AG09319 (cell line): ENCODE data around the gene YIPF5.

Experiments used
- DNase-seq: peaks from one replicate; pipeline ENCODE4 v3.0.0-alpha.2; 2010; ENCODE audit warnings: low read depth; ENCODE audit errors: extremely low read depth
- CTCF ChIP-seq: IDR thresholded peaks from 2 replicates; pipeline ENCODE4 v1.5.1; 2011; ENCODE audit warnings: low read depth, mild to moderate bottlenecking, inconsistent platforms, low read length, moderate library complexity

Gene YIPF5

GRCh38 chr5:144179226-144179625 is 8.8 kb upstream of the YIPF5 start:
- DNase-seq: no peak
- no peak for TF ChIP-seq CTCF

- DNase-seq: no peak
- no peak for TF ChIP-seq CTCF
These were observed 7.1 kb upstream of the YIPF5 start for GRCh38 chr5:144177548-144177947.

GRCh38 chr5:144173766-144174165 is 3.3 kb upstream of the YIPF5 start:
- no peak for TF ChIP-seq CTCF
- no peak for DNase-seq

- no peak for DNase-seq
- TF ChIP-seq CTCF: no peak
These were observed 569 bp downstream of the YIPF5 start for GRCh38 chr5:144169904-144170275.

GRCh38 chr5:144167998-144168397 is 2.5 kb downstream of the YIPF5 start:
- DNase-seq: no peak
- TF ChIP-seq CTCF: no peak

- TF ChIP-seq CTCF: no peak
- DNase-seq: no peak
These were observed 3.8 kb downstream of the YIPF5 start for GRCh38 chr5:144166696-144167095.

GRCh38 chr5:144162686-144163085 is 7.8 kb downstream of the YIPF5 start:
- DNase-seq: no peak
- TF ChIP-seq CTCF: no peak
